ENCODE results near the gene NCMAP.
"Not testable (repeated sequence)": the region's sequence is repeated elsewhere in the genome, so short reads cannot be mapped to it uniquely, and the experiment has no call there.

The NCMAP gene

DNA sequence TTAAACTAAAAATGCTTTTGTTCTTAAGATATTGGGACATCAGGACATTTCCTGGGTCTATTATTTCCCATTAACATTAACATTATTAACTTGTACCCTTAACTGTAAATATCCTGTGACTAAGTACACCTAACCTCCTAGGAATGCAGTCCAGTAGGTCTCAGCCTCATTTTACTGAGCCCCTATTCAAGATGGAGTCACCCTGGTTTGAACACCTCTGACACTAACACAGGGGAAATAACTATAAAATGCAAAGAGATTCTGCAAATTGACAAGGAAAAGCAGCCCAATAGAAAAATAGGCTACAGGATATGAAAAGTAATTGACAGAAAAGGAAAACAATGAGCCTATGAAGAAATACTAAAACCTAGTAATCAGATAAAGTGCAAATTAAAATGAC lies 11.6 kb upstream of the NCMAP start:
- DNase-seq: no peak

DNA sequence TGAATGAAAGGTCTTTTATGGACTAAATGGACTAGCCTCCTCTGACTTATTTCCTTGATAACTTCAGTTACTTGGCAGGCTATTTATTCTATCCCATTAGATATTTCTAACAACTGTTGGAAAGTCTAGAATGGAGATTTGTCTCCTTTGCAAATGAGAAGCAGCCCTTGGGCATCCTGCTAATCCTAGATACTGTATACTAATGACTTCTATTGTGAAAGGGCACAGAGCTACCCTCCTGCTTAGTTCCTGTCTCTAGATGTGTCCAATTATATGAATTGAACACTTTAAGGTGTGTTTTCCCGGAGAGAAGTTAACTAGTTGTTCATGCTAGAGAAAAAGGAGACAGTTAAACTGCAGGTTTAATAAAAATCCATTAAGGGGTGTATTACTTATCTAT lies 10.2 kb upstream of the NCMAP start:
- no peak for DNase-seq

DNA sequence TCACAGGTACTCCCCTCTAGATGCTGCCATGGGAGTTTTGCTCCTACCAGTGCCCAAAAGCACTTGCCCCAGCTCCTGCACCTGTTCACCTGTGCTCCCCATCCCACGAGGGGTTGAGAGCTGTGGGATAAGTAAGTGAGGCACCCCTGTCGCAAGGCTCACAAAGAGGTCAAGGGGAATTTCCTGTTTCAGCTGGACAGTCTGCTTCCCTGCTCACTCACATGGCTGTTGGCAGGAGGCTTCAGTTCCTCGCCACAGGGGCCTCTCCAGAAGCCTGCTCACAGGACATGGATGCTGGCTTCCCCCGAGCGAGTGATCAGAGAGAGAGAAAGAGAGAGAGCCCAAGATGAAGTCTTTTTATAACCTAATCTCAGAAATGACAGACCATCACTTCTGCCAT lies 8.7 kb upstream of the NCMAP start:
- no peak for DNase-seq

DNA sequence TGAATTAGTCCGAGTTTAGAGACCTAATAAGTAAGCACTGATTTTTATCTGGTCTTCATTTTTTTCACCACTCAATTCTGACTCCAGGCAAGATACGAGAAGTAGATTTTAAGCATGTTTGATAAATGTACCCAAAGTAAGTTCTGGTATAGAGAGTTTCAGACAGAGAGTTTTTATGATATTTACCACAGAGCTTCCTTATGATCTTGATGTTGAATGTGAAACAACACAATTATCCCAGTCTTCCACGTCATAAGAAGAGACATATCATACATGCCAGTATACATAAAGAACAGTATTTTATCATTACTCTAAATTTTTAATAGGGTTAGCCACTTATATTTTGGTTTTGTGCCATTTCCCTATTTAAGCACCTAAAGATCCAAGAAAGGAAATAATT lies 7.8 kb upstream of the NCMAP start:
- no peak for DNase-seq

DNA sequence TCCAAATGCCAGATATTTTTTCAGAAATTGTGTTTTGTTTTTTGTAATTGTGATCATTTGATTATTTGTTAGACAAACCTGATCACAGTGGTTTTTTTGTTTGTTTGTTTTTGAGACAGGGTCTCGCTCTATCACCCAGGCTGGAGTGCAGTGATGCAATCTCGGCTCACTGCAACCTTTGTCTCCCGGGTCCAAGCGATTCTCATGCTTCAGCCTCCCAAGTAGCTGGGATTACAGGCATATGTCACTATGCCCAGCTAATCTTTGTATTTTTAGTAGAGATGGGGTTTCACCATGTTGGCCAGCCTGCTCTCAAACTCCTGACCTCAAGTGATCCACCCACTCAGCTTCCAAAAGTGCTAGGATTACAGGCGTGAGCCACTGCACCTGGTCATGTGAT lies 6.7 kb upstream of the NCMAP start:
- not testable (repeated sequence) for DNase-seq

DNA sequence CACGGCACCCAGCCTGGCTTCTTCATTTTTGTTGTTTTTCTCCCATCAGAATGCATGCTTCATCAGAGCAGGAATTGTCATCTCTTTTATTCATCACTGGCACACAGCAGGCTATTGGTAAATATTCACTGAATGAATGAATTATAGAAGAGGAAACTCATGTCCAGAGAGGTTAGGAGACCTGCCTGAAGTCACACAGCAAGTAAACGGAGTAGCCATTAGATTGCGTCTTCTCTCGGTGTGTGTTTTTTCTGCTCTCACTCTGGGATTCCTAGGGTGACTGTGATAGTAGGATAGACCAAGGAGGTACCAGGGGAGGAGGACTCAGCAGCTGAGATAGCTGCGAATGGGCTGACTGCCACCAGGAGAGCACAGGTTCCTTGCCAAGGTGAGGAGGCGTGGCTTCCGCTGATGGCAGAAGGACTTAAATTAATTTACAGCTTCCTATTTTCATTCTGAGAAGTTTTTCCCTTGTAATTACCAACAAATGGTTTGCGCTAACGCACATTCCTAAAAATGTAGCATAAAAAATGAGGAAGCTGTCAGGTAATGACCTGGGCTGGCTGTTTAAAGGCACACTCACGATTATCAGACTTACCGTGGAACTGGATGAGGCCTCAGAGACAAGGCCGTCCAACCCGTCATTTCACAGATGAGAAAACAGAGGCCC lies 4.5 kb upstream of the NCMAP start:
- DNase-seq: peak; percentile 26

DNA sequence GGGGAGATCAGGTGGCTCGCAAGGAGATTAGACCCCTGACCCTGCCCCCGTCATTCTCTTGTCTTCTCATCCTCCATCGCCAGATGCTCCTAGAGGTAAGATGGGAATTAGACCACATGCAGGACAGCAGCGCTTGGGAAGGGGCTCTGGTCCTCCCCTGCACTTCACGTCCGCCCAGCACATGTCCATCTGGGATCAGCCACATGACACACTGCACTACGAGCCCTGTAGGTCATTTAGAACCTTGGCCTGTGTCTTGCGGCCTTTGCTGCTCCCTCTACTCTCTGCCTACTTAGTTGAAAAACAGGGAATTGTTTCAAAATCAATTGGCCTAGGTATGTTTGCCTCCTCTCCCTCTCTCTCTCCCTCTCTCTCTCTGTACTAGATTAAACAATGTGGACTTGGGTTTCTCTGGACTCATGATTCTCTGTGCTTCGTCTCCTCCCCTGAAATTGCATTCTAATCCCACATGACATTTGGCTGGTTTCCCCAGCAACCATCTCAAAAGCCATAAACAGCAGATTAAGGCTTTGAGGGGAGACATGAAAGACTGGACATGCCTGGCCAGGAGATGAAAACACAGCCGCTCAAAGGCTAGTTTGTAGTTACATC lies 3.8 kb upstream of the NCMAP start:
- no peak for DNase-seq

DNA sequence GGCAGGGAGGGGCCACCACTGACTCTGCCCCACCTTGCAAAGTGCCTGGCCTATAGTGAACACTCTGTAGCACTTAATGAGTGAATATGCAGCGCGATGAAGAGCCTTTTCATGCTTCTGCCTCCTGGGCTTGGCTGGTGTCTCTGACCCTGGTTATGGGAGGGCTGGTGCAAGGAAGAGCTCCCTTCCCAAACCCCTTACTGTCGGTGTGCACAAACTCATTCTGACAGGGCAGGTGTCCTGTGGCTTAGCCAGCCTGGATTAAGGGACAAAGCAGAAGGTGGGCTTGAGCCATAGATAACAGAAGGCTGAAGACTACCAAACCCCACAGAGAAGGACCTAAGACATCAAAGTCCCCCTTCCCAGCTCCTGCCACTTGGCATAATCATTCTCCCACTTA lies 2.0 kb upstream of the NCMAP start:
- DNase-seq: no peak

DNA sequence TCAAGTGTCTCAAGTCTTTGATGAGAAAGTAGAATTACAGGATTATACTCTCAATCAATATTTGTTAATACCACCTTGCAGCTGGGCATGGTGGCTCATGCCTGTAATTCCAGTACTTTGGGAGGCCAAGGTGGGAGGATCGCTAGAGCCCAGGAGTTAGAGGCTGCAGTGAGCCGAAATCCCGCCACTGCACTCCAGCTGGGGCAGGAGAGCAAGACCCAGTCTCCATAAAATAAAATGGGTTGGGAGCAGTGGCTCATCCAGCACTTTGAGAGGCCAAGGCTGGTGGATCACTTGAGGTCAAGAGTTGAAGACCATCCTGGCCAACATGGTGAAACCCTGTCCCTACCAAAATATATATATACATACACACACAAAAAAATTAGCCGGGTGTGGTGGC lies 1.2 kb upstream of the NCMAP start:
- no peak for DNase-seq

DNA sequence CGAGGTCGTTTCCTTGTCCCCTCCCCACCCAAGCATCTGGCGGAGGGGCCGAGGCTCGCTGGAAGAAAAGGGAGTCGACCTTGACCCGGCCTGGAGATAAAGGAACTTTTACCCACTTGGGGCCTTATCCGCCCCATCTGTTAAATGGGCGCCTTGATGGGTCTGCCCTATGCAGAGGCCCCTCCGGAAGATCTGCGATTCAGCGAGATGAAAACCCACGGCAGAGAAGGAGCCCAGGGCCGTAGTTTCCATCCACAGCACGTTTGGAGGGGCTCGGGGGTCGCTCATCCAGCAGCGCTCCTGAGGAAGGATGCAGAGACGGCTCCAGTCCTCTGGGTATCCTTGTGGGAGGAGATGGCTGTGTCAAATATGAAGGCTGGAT lies 518 bp downstream of the NCMAP start:
- no peak for DNase-seq

DNA sequence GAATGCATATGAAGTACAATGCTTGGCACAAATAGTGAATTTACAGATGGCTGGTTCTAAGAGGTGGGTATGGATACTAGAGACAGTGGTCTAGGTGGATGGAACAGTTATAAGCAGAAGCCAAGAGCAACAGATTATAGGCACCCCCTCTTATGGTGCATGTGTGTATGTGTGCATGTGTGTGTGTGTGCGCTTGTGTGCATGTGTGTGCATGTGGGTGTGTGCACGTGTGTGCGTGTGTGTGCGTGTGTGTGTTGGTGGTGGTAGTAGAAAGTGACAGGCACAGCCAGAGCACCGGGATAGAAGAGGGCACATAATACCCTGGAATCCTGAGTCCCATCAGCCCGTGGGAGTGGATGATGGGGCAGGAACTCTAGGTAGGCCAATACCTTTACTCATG lies 1.3 kb downstream of the NCMAP start:
- no peak for DNase-seq

DNA sequence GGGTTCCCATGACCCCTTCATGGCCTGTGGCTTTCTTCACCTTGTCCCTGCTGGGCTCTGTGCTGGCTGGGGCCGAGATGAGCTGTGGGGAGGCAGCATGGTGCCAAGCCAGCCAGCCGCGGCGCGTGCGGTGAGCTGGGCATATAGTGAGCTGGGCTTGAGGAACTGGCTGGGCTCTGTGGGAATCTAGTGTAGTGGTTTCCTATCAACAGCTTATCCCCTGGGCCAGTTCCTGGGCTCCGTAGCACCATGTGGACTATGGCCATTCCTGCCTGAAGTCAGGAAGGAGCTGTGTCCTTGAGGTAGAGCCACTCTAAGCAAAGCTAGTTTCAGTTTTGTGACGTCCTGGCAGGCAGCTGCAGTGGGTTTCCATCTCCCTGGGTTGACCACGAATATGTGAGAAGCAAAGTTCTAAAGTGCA lies 1.8 kb downstream of the NCMAP start:
- peak; percentile 75 for DNase-seq

DNA sequence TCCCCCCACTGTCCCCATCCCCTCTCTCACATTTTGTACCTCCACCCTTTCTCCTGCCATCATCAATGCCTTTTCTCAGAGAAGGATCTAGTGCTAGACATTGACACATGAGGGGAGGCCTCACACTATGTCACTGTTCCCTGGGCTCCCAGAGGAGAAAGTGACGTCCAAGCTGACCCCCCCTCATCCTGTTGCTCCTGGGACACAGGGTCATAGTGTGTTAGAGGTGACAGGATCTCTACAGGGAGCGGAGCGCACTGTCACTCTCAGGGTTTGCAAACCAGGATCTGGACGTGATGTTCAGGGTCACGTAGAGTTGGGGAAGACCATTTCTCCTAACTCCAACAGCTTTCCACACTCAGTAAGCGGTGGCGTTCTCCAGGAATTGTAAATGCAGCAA lies 2.6 kb downstream of the NCMAP start:
- DNase-seq: no peak

DNA sequence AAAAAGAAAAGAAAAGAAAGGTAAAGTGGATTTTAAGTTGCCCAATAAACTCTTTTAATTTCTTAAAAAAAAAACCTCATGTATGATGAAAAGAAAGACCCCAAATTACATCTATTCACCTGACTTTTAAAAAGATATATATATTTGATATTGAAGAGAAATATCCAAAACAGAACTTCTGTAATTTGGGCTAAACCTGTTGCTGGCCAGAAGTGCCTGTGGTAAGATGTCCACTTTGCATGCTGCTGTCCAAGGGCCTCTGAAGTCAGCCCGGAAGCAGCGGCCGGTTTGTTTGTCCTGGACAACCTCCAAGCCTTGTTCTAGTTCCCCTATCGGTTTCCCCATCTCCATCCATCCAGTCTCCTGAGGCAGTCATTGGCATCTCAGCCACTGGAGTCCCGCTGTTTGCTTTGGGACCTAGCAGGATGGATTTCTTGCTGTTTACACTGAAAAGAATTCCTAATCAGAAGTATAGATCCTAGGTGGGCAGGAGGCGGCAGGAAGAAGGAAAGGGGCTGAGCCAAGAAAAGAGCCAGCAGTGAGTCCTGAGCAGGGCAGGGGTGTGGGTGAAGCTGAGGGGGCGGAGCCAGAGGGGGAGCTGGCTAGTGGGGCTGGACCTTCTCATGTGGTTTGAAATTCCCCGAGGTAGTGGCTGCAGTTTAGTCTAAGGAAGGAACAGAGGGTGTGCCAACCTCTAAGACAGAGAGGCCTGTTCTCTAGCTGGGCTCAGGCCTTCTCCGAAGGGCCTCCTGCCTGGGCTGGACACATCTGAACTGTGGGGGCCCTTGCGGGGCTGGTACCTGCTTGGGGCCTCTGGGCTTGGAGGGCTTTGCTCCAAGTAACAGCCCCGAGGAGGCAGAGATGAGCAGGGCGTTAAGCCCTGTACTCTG lies 3.3 kb downstream of the NCMAP start:
- peak; percentile 60 for DNase-seq

DNA sequence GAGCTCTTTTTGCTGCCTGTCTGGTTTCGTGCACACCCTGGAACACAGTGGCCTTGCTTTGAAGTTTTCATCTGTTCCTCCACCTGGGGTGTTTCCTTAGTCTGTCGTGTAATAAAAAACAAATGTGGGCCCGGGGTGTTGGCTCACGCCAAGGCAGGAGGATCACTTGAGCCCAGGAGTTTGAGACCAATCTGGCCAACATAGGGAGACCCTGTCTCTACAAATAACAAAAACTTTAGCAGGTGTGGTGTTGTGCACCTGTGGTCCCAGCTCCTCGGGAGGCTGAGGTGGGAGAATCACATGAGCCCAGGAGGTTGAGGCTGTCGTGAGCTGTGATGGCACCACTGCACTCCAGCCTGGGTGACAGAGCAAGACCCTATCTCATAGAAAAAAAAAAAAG lies 4.5 kb downstream of the NCMAP start:
- no peak for DNase-seq

DNA sequence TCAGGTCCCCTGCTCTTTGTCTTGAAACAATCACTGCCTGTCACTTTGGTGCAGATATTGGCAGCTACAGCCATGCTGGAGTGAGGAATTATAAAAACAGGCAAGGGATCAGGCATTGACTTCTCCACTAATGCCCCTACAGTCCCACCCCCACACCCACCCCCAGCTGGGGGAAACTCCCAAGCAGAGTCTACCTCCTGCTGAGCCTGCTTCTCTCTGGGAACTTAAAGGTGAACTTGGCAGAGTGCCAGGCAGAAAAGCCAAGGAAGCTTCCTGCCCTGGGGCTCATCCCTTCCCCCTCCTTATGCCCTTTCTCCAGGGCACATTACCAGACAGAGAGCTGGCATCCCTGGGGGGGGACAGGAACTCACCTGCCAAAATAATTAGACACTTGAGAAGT lies 6.7 kb downstream of the NCMAP start:
- peak; percentile 56 for DNase-seq

DNA sequence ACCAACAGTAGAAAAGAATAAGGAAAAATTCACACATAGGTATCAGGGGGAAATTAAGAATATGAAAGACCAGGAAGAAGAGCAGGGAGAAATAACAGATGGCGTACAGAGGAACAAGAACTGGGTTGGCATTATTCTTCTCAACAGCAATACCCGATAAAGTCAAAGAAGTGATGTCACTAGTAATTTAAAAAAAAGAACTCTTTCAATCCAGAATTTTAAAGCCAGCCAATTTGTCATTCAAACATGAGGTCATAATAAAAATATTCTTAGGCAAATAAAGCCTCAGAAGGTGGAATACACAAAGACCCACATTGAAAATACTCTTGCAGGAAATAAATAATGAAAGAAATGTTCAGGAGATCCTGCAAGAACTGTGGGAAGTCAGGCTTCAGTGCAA lies 8.8 kb downstream of the NCMAP start:
- no peak for DNase-seq

DNA sequence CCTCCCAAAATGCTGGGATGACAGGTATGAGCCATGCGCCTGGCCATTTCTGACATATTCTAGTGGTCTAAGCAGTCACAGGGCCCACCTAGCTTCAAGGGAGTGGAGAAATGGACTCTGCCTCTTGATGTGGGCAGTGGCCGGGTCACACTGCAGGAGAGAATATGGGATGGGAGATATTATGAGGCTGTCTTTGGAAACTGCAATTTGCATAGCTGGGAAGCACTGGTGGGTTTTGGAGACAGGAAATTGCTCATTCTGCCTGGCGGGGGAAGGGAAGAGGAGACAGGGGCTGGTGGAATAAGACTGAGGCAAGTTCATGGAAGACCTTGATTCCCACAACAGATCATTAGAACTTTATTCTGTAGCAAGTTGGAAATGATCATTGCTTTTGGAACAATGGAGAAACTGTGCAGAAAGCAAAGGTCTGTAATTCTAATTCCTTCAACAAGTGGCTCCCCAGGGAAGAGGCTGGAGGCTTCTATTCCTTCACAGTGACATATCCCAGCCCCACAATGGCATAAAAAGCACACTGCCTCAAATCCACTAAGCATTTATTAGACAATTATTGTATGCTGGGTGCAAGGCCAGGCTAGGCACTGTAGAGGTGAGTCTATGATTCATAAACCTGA lies 10.5 kb downstream of the NCMAP start:
- DNase-seq: no peak

DNA sequence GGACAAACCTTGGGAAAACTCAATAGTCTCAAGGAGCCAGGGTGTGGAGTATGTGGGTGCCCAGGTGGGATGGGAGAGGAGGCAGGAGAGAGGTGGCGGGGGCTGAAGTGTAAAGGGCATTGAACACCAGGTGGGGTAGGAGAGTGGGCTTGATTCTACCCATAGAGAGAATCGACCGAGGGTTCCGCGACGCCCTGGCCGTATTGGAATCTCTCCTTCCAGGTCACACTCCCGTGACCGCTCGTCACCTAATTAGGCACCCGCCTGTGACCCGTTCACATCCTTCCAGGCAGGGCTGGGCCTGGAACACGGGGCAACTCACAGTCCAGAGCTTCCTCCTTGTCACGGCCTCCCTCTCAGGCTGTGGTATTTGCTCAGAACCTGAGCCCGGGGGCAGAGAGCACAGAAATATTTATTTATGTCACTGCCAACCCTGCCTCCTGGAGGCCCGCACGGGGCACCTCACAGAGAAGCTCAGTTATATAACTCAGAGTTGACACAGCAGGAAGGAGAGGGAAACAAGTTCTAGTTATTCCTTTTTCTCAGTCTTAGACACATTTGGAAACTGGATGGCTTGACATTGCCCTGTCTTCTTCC lies 12.0 kb downstream of the NCMAP start:
- DNase-seq: peak; percentile 50

DNA sequence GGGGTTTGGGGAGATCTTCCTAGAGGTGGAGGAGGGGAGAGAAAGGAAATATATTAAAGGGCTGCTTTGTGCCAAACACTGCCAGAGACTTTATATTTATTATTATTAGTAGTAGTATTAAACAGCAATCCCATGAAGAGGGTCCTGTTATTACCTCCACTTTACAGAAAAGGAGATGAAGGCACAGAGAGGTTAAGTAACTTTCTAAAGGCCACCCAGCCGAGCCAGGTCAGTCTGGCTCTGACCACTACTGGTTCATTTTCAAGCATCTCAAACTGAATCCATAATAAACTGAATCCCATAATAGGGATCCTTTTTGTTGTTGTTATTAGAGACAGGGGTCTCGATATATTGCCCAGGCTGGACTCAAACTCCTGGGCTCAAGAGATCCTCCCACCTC lies 12.6 kb downstream of the NCMAP start:
- no peak for DNase-seq

DNA sequence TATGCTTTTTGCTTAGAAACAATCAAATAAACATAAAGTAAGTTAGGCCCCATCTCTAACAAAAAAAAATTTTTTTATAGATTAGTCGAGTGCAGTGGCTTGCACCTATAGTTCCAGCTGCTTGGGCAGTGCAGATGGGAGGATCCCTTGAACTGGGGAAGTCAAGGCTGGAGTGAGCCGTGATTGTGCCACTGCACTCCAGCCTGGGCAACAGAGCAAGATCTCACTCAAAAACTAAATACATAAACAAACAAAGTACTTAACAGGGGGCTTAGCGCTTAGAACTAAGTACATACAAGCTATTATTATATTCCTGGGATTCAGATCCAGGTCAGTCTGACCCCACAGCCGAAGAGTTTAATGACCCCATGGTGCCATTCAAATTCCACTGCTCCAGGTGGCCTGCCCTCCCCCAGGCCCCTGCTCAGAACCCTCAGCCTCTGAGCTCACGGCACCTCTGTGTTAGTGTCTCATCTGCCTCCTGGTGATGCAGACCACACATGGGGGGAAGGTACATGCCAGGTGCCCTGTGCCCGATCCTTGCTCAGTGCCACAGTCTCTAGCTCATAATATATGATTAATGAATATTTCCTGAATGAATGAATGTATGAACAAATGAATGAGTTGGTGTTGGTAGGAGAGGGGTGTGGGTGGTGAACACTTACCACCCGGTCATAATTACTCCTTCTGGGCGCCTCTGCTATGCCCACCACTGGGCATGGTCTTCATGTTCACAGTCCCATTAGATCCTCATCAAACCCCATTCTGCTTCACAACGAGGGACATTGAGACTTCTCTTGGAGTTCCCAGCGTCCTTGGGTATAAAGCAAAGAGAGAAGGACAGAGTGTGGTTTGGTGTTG lies 14.6 kb downstream of the NCMAP start:
- DNase-seq: no peak

DNA sequence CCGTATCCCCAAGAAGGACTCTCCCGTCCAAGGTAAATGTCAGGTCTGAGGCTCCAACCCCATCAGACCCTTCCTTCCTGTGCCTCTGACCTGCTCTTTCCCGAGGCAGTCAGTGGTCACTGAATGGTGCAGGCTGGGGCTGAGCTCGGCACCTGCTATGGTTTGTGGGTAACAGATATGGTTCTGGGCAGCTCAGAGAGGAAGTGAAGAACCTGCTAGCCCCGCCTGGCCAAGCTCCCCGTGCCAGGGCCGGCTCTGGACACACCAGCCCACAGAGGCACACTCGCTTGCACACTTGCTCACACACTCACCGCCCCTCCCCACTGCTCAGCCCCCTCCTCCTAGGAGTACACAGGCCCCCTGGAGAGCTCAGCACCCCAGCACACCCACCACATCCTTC lies 16.4 kb downstream of the NCMAP start:
- peak; percentile 35 for DNase-seq

All from RPMI8226 (cell line).